Hematopoietic multipotent progenitor cell treated with erythropoietin and hydrocortisone succinate and interleukin-3 and kit ligand, for 15 days (in vitro differentiated cells): ENCODE measurements around the gene RUFY3.
"Not testable (repeated sequence)": the region's sequence is repeated elsewhere in the genome, so short reads cannot be mapped to it uniquely, and the experiment has no call there.

Source experiments
- DNase-seq: peaks from one replicate; pipeline ENCODE4 v3.0.0-alpha.2; 2015; ENCODE audit warnings: low spot score

RUFY3 gene

DNA sequence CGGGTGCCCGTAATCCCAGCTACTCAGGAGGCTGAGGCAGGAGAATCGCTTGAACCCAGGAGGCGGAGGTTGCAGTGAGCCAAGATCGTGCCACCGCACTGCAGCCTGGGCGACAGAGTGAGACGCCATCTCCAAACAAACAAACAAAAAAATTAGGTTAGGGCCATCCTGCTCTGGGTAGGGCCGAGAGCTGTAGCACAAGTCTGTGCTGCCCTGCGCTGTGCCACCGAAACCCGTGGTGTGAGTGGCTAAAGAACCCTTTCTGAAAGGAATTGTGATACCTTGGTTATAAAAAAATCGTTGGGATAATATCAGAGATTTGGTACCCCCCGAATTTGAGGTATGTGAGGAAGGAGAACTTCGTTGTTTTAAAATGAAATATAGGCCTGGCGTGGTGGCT, 118.9 kb downstream of the RUFY3 start:
- DNase-seq: not testable (repeated sequence)

DNA sequence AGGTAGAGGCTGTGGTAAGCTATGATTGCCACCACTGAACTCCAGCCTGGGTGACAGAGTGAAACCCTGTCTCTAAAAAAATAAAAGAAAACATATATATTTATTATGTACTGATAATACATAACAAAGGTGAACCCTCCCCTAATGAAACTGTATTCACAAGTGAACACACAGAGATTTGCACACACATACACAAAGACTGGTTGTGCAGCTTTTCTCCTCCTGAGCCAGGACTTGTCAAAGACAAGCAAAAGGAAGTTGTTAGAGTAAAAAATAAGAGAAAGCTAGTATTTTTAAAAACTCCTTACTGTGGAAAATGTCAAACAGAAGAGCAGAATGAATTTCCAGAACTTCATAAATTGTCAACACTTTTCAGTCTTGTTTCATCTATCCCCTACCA, 119.4 kb downstream of the RUFY3 start:
- DNase-seq: no peak

DNA sequence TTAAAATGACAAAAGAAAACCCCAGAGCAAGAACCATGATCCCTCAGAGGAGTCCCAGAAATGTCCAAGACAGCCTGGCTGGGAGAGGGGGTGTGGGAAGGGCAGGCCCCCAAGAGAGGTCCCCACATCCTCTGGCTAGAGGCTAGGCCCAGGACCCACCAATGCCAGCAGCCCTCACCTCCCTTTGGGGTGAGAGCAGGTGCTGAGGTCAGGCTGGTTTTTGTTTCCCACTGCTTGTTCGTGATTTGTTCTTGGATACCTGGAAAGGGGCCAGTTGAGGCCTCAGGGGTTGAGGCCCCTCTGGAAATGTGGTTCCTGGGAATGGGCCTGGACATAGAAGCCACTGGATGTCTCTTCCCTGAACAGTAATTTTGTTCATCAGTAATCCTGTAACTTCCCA, 120.2 kb downstream of the RUFY3 start:
- DNase-seq: no peak

DNA sequence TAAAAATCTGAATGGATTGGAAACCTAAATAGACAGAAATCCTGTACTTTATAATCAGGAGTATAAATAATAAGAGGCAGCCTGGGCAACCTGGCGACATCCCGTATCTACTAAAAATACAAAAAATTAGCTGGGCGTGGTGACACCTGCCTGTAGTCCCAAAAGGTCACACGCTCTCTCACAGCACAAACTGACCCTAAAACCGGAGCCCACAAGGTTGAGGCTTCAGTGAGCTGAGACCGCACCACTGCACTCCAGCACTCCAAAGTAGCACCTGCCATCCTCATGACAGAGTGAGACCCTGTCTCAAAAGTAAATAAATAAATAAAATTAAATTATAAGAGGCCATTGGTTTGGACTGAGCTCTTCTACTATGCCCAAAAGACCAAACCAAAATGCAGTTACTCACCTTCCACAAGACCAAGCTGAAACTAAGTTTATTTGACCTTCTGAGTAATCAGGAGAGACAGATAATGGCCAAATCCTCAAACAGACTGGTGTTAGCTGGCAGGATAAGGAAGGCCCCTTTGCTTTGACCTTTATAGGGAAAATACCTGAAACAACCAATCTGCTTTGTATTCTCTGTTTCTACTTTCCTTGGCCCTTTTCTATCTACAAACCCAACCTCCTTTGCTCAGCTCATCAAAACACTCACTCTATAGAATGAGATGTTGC, 121.1 kb downstream of the RUFY3 start:
- DNase-seq: no peak

DNA sequence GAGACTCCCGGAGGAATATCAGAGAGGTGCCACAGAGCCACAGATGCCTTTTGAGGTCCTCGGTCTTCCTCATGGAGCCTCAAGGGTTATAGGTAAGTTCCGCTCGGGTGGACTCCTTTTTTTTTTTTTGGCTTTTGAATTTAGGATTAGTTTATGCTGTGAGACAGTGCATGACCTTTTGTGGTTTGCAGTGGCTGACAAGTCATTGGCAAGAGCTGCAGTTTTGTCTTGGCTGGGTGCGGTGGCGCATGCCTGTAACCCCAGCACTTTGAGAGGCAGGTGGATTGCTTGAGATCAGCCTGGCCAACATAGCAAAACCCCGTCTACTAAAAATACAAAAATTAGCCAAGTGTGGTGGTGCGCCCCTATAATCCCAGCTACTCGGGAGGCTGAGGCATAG, 122.4 kb downstream of the RUFY3 start:
- DNase-seq: no peak

DNA sequence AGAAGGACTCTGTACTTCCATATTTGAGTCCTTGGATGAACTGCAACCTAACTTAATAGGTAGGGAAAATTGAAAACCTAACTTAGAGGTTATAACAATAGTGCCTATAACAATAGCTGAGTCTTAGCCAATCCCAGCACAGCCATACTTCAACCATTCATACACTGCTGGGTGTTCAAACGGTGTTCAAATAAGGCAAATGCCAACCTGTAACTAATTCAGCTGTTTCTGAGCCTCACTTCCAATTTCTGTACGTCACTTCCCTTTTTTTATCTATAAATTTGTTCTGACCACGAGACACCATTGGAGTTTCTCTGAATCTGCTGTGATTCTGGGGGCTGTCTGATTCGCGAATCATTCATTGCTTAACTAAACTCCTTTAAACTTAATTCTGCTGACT, 127.5 kb downstream of the RUFY3 start:
- DNase-seq: no peak

DNA sequence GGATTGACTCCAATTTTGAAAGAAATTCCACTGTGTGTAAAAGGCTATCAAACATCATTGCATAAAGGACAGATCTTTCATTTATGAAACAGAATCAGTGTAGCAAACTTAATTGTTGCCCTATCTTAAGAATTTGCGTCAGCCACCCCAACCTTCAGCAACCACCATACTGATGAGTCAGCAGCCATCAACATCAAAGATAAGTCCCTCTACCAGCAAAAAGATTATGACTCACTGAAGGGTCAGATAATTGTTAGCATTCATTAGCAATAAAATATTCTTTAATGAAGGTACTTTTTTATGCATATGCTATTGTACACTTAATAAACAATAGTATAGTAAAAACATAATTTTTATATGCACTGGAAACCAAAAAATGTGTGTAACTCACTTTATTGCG, 133.7 kb downstream of the RUFY3 start:
- no peak for DNase-seq
